Left renal cortex interstitium (tissue), 4 donors: ENCODE results near the gene PTPN13. TPM values are rescaled to one million over a fixed set of nuclear protein-coding genes. Genes with fewer than 3 reads are reported as not detected.

Experiments
- DNase-seq, 4 donors: peaks; one replicate each; pipeline ENCODE4 v3.0.0-alpha.2; 2013; ENCODE audit warnings: low read depth in 4 of 4, low spot score in 2 of 4, missing footprints in 1 of 4
- polyA plus RNA-seq, 4 donors: library from polyadenylated mRNA; unstranded; fragments of 120-200 nt; gene quantifications; one replicate each; pipeline ENCODE4 v1.2.1, GENCODE V29; 2013; ENCODE audit not compliant: insufficient read length in 4 of 4

PTPN13 gene
- polyA plus RNA-seq, 4 donors: 121 to 128 (median 124) TPM

DNA sequence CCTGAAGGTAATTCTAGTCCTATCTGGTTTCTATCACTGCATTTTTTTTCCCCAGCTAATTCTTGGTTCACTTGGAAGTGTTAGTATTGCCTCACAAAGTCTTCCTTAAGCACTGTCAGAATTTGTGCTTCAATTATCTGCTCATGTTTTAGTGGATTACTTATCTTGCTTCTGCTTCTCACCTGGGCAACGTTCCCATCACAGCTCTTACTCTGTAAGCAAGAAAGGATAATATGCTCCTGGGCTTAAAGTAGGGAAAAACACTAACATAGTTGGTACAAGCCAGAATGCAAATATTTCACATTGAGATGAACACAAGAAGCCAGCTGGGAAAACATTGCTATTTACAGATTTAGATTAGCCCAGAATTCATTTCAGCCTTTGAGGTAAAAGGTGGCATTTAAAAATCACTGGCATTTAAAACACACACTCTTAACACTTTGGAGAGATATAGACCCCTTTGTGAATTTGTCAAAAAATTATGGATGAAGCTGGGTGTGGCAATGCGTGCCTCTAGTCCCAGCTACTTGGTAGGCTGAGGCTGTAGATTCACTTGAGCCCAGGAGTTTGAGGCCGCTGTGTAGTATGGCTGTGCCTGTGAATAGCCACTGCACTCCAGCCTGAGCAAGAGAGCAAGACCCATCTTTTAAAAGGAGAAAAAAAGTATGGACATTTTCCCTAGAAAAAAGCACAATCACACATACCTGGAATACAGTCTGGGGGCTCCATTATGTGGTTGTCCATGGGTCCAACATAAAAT is 6.6 kb upstream of the PTPN13 start:
- DNase-seq: no peak

DNA sequence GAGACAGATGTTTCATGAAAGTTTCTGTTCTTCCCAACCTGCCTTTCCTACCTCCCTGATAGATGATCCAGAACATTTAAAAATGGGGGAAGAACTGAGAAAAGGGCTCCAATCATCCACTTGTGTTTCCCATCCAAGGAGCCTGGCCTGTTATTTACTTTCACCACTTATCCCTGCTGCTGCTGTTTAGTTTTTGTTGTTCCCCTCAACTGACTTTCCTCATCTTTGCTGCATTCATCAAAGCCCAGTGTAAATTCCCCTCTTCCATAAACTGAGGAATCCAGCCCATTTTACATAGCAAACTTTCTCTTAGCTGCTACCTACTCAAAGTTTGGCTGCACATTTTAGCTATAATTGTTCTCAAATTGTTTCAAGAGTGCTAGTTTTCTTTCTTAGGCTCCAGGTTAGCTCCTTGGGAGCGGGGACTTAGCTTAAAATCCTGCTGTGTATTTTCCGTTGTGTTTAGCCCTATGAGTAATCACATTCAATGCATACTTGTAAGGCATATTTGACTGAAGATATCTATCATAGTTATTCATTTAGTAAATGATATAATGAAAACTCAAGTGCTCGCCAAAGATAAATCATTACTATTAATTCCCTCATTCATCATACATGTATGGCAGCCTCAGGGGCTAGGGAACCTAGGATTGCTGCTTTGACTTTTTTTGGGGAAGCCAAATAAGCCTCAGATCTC is 1.4 kb upstream of the PTPN13 start:
- no peak for DNase-seq

DNA sequence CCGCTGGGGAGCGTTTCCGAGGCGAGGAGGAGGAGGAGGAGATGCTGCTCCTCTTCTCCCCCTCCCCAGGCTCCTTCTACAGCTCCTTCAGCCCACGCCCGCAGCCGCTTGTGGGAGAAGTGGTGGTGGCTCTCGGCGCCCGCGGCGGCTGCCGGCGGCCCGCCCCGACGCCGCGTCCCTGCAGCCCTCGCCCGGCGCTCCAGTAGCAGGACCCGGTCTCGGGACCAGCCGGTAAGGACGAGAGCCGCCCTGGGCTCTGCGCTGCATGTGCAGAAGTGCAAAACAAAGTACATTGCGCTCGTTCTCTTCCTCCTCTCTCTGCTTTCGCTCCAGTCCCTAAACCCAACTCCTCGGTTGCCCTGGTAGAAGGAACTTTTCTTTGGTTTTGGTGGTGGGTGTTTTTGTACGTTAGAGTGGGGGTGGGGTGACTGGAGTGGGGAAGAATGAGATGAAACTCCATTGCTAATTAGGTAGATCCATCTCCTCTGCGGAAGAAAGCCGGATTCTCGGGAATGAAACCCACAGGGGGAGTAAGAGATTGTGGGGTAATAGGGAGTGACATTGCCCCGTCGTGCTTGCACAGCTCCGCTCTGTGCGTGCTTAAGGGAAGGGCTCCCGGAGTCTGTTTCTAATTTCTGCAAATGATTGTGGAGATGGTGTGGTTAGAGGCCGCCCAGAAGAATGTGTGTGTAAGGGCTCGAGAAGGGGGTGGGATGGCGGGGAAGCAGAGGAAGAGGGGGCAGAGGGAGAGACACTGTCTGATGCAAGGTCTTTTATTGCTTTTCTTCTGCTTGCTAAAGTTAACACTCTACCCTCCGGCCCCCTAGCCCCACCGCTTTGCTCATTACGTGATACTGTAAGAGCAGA is 677 bp downstream of the PTPN13 start:
- DNase-seq: peak; percentile 46 to 82 (median 58)

DNA sequence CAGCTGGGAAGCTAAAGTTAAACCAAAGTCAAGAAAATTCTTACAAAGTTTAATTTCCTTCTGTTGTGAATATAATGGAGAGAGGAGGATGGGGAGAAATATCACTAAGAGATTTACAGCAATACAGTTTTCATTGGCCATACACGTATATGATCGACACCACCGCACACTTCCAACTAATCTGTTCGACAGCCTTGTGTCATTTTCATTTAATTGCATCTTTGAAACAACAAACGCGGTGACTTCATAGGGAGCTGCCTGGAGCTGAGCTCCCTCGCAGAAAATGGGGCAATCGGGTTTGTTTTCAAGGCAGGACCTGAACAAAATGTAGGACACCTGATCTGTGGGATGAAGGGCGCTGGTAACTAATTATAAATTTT is 1.3 kb downstream of the PTPN13 start:
- DNase-seq: peak in 1 of 4 donors; percentile 51

DNA sequence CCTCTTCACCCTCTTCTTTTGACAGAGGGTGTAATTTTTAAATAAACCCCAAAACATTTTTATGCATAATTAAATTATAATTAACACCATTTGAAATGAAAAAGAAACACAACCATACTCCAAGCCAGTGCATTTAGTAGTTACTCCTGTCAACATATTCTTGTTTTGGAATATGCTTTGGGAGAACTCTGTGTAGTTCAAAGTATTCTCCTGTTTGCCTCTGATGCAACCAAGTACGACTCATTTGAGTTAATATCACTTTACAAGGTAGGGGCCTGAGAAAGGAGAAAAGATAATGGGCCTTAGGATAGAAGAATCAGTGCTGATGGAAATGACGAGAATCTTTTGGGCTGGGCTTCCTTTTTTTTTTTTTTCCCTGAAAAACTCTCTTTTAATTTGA is 2.7 kb downstream of the PTPN13 start:
- DNase-seq: no peak

DNA sequence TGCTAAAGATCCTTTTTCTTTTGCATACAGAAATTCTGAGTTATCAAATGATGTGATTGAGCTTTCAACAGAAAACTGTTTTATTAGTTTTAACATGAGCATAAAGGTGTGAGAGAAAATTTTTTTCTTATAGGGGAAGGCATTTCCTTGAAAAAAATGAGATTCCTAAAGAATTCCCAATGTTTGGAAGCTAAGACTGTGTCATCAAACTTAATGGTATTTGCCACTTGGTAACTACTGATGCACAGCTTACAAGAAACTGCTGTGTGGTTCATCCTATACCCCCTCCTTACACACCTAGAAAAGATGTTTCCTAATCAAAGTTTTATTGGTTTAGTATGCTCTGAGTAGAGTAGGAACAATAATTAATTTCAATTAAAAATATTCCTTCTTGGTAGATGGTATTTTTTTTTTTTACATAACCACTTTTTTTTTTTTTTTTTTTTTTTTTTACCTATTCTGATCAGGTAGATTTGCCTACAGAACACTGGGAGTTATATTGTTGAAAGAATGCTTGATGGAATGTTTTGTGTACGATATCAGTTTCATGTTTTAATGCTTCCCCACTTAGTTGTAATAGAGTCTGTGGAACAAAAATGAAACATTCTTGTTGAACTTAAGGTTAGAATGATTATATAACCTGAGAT is 6.0 kb downstream of the PTPN13 start:
- no peak for DNase-seq

DNA sequence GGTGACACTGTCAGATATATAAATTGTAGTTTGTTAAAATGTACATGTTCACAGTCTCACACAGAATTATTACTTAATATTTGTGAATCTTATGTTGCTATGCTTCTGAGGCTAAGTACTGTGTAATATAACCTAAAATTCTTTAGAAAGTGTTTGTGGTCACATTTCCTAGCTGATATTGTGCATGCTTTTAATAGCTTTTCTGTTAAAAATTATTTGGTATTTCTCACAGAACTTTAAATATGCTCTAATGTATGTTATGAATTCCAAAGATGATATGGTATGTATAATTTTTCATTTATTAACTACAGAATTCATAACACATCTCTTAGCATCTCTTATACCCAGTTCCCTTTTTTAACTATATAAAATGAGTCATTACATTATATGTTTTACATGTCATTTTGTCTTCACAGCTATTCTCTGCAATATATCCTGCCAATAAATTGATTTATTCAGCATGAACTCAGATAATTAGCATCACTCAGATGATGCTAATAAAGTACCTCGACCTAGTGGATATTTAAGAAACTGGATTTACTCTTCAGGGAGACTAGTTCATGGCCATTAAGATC is 9.3 kb downstream of the PTPN13 start:
- DNase-seq: no peak

DNA sequence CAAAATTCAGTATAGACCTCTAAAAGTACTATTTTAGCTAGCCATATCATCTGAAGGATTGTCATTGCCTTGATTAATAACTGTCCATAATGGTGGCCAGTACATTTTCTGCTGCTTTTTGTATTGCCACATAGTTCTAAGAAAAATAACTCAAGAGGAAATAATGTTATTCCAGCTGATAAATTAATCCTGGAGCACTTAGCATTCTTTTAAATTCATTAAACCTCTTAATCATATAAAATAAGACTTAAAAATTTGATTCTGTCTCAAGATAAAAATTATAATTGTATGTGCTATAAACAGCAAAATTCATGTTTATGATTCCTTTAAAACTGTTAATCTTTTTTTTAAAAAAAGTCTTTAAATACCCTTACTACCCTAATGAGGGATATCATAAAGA is 12.7 kb downstream of the PTPN13 start:
- DNase-seq: no peak

DNA sequence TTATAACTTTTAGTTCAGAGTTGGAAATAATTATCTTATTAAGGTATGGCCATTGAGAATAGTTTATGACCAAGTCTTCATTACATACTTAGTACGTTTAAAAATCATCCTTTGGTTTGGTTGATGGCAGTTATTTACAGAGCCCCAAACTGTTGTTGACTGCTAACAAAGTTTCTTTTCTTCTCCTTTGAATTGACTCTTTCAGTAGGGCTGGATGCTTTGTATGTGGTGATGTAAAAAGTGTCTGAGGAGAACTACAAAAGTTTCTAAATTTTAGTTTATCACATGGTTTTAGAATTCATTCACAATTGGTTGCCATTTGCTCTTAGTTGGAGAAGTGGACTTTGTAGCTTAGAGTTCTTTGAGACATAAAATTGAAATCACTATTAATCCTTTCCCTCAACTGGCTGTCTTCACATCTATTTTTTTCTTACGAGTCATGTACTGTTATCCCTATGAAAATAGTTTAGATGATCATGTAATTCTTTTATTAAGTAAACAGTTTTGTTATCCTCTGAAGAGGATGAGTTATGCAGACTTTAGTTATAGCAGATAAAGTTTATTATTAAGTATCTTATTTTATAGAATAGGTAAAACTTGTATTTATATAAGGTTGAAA is 14.8 kb downstream of the PTPN13 start:
- DNase-seq: no peak

DNA sequence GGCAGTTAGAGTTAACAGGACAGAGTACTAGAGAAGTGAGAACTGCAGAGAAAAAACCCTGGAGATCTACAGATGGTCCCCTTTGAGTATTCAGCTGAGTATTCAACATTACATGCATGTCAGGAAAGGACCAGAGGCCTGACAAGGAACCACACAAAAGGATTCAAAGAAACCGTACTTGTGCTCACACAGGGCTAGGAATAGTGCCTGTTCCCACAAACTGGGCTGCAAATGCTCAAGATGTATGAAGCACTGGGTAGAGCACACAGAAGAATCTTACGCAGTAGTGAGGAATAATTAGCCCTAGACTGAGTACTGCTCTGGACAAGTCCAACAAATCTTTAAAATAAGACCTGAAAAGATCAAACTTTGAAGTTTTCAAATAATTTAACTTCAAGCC is 17.6 kb downstream of the PTPN13 start:
- DNase-seq: no peak

DNA sequence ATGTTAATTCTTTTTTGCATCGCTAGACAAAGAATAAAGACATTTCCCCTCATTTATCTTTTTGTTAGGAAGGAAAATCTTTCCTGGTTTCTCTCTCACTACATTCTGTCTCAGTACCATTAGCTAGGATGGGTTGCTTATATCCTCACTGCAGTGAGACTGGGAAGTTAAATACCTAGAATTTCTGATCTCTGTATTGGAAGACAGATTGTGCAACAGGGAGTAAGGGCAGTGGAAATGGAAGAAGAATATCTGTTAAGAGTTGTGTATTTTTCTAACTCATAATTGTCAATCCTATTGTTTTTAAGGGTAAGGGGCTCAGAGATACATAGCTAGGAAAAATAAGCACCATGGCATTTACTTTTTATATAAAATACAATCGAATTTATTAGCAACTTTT is 19.6 kb downstream of the PTPN13 start:
- DNase-seq: no peak

DNA sequence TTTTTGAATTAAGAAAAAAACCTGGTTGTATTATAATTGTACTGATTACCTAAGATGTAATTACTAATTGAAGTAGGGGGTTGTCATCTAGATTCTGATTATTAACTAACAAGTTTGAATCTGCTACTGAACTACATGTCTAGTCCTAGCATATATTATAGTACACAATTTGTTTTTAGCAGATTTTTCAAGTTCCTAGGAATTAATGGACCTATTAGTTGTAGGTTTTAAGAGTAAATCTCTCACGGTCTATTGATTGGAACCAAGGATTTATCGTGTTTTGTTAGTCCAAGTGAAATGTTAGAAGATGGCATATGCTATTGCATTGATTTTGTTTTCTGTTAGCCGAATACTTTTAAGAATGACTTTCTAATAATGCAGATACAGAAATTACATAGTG is 20.8 kb downstream of the PTPN13 start:
- DNase-seq: no peak

DNA sequence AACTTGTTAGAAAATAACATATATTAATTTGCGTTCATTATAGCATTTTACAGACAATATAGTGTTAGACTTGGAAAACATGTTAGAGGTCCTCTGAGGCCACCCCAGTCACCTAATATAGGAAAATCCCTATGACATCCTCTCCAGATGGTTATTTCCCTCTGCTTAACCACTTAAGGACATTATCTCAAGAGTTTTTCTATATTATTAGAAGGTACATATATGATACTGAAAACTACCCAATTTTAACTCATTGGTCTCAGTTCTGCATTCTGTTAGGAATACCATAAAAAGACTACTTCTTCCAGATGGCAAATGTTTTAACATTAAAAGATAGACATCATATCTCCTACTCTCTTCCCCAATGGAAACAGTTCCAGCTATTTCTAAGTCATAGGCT is 21.4 kb downstream of the PTPN13 start:
- no peak for DNase-seq

DNA sequence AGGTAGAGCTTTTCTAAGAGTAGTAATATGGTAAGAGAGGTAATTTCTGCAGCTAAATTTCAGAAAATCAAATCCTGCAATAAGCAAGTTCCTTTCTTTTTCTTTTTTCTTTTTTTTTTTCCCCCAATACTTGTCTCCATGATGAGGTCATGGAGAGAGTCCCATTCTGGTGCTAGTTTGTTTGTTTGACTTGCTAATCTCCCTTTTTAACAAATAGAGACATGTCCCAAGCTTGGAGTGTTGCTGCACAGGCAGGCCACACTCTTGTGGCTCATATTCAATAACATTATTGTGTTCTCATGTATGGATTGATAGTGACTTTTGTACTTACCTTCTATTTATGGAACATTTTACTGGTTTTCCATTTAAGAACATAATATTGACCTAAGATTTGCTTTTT is 25.5 kb downstream of the PTPN13 start:
- no peak for DNase-seq

DNA sequence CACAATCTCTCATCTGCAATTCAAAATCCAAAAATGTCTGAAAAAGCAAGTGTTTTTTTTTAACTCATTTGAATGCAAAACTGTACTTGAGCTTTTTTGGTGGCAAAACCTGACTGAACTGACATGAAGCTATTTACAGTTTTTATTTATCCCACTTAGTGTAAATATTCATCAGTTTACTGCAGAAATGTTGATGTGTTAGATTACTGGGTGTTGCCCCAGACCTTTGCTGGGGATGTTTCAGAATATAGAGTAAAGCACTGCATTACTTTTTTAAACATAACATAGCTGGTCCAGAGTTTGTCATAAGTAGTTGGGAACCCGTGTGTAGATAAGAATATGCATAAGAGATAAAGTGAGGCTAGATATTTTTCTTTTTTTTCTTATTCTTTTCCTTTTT is 27.3 kb downstream of the PTPN13 start:
- DNase-seq: no peak

DNA sequence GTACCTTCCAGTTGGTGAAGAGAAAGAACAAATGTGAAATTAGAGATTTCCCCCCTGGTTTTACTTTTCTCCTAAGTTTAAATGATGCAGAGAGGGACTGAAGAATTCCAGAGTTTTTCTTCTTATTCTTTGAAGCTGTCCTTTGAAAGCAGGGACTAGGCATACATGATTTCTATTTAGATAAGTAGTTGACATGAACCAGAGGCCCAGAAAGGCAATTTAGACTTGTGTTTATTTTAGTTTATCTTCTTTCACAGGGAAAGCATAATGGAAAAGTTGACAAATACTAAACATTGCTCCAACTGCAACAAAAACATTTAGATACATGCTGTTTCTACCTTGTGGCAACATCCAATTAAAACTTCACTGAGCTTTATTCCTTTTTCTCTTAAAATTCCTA is 32.0 kb downstream of the PTPN13 start:
- no peak for DNase-seq

DNA sequence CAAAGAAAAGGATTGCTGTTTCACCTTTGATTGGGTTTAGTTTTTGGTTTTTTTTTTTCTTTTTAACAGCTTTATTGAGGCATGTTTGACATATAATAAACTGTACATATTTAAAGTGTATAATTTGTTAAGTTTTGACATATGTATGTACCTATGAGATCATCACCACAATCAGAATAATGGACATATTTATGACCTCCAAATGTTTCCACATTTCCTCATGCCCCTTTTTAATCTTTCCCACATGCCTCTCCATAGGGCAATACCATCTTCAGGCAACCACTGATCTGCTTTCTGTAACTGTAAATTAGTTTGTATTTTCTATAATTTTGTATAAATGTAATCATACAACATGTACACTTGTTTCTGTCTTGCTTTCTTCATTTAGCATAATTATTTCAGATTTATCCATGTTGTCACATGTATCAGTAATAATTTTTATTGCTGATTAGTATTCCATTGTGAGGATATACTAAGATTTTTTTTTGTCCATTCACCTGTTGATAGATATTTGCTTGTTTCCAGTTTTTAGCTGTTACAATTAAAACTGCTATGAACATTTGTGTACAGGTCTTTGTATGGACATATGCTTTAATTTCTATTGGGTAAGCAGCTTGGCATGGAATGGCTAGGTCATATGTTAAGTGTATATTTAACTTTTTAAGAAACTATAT is 33.5 kb downstream of the PTPN13 start:
- no peak for DNase-seq

DNA sequence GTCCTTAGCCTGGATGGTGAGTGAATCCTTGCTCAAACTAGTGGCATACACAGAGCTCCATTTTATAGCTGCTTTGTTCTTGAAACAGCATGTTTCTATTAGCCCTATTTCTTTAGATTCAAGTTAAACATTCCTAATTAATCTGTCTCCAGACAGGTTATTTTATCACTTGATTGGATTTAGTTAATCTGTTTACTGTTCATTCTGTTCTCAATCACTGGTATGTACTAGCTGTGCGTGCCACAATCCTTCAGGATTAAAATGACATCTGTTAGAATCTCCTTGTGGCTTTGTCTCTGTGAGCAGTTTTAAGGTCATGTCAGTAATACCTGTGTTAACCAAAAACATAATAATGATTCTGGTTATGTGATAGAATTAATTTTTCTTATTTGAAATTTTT is 36.5 kb downstream of the PTPN13 start:
- no peak for DNase-seq

DNA sequence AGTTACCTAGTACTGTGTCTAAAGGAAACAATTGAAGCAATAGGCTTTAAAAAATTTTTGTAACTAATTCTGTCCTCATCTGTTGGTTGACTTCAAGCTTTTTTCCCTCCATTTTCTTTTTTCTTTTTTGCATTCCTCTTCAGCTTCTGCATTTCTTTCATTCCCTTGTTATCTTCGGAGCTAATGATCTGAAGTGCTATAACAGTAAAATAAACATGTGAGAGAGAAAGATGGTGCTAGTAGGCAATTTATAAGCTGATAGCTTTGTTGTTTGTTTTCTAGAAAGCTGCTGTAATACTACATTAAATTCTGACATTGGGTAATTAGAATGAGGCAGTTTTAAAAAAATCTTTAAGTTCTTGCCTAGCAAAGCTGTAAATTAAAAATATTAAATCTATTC is 37.1 kb downstream of the PTPN13 start:
- no peak for DNase-seq

DNA sequence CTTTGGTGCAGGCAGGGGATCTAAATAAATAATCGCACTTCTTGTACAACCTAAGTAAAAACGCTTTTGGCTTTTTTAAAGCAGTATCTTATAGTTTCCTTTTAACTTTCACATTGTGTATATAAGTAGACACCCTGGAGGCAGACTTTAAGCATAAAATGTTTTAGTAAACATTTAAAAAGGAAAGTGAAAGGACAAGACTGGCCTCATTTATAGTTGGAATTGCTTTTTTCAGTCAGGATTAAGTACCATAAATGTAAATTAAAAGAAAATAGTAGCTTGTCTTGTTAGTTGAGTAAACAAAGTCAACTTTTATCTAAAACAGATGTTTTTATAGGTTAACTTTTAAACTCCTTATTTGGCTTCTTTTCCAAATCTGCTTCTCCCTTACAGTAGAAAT is 39.7 kb downstream of the PTPN13 start:
- no peak for DNase-seq
